HFFc6 (cell line): ENCODE measurements around the gene PRSS21. TPM values are rescaled to one million over a fixed set of nuclear protein-coding genes. Genes with fewer than 3 reads are reported as not detected.

Experiments used
- DNase-seq: peaks from one replicate; pipeline ENCODE4 v3.0.0-alpha.2; 2018
- H3K27ac Mint-ChIP-seq: 2 replicates; pipeline ENCODE4 v1.8.0; 2020; ENCODE audit warnings: mild to moderate bottlenecking, mixed read lengths
- H3K27me3 Mint-ChIP-seq: 2 replicates; pipeline ENCODE4 v1.8.0; 2021; ENCODE audit warnings: mild to moderate bottlenecking, moderate library complexity, mixed read lengths; ENCODE audit not compliant: insufficient read depth
- H3K36me3 Mint-ChIP-seq: 2 replicates; pipeline ENCODE4 v1.8.0; 2021; ENCODE audit warnings: low read depth, mixed read lengths
- H3K4me1 Mint-ChIP-seq: 2 replicates; pipeline ENCODE4 v1.8.0; 2020; ENCODE audit warnings: low read depth, mixed read lengths
- H3K4me3 Mint-ChIP-seq: 2 replicates; pipeline ENCODE4 v1.8.0; 2020; ENCODE audit warnings: mild to moderate bottlenecking, moderate library complexity, mixed read lengths
- H3K9me3 Mint-ChIP-seq: 2 replicates; pipeline ENCODE4 v1.8.0; 2020; ENCODE audit warnings: mild to moderate bottlenecking, mixed read lengths
- total RNA-seq, 6 experiments: library from RNA; stranded (reverse); fragmentation: NEBNext Ultra II Directional; extraction: Animal tissue kit (Norgen Biotek cat#: 25700); gene quantifications; 2 replicates in 1 of 6; 3 replicates in 5 of 6; pipeline ENCODE4 v1.2.3, GENCODE V29; 2021
- TF ChIP-seq, protein P1 (sequence below): fragments of 200-600 bp; sonication (generic); IDR thresholded peaks from 2 replicates; pipeline ENCODE4 v1.5.0; 2021; ENCODE audit warnings: antibody characterized with exemption, mild to moderate bottlenecking

PRSS21 gene
- total RNA-seq, 6 experiments from 2014 or later: not detected

- Mint-ChIP-seq H3K27ac (no peak overlapping the region), H3K4me1 (no peaks in the 10 kb centered on the region), H3K27me3 (peaks cover 40% of the 10 kb centered on the region), H3K36me3 (no peaks in the 10 kb centered on the region), H3K9me3 (no peaks in the 10 kb centered on the region), H3K4me3 (no peak overlapping the region)
- TF ChIP-seq, protein P1, sequence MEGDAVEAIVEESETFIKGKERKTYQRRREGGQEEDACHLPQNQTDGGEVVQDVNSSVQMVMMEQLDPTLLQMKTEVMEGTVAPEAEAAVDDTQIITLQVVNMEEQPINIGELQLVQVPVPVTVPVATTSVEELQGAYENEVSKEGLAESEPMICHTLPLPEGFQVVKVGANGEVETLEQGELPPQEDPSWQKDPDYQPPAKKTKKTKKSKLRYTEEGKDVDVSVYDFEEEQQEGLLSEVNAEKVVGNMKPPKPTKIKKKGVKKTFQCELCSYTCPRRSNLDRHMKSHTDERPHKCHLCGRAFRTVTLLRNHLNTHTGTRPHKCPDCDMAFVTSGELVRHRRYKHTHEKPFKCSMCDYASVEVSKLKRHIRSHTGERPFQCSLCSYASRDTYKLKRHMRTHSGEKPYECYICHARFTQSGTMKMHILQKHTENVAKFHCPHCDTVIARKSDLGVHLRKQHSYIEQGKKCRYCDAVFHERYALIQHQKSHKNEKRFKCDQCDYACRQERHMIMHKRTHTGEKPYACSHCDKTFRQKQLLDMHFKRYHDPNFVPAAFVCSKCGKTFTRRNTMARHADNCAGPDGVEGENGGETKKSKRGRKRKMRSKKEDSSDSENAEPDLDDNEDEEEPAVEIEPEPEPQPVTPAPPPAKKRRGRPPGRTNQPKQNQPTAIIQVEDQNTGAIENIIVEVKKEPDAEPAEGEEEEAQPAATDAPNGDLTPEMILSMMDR: no peak
- DNase-seq: no peak
Observed at GRCh38 chr16:2825906-2826305, 8.9 kb downstream of the PRSS21 start.

DNA sequence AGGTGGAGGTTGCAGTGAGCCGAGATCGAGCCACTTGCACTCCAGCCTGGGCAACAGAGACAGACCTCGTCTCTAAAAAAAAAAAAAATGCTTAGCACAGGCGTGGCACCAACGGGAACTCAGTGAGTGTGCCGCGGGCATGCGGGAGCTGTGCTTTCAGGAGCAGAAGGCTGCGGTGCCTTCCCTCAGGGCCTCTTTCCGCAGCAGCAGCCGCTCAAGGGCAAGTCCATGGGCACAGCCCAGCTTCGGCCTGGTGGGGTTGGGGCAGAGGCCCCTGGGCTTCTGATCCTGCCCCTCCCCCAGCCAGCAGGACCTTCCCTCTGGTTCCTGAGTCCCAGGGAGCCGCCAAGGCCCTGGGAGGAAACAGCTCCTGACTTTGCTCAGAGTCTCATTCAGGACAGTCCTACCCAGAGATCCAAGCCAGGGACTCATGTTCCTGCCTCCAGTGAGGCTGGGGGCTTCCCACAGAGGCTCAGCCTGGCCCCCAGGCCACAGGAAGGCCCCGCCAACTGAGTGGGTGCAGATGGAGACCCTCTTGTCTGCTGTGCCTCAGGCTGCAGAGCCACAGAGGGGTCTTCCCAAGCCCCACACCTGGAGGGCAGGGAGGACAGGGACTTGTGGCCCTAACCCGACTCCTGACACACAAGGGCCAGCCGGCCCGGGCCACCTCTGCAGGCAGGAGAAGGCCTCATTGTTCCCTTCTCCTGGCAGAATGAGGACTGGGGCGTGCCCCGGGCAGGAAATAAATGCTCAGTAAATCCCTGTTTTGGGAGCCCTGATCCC is 9.7 kb downstream of the PRSS21 start:
- H3K27ac Mint-ChIP-seq: no peak overlapping the region
- H3K27me3 Mint-ChIP-seq: peaks cover 41% of the 10 kb centered on the region
- TF ChIP-seq, protein P1: no peak
- H3K9me3 Mint-ChIP-seq: no peaks in the 10 kb centered on the region
- H3K4me3 Mint-ChIP-seq: no peak overlapping the region
- no peaks in the 10 kb centered on the region for H3K4me1 Mint-ChIP-seq
- no peak for DNase-seq
- no peaks in the 10 kb centered on the region for H3K36me3 Mint-ChIP-seq

GRCh38 chr16:2827374-2827791 is 10.3 kb downstream of the PRSS21 start:
- no peaks in the 10 kb centered on the region for H3K9me3 Mint-ChIP-seq
- TF ChIP-seq, protein P1: no peak
- no peaks in the 10 kb centered on the region for H3K36me3 Mint-ChIP-seq
- no peak overlapping the region for H3K4me3 Mint-ChIP-seq
- no peak overlapping the region for H3K27ac Mint-ChIP-seq
- no peaks in the 10 kb centered on the region for H3K4me1 Mint-ChIP-seq
- peaks cover 39% of the 10 kb centered on the region for H3K27me3 Mint-ChIP-seq
- DNase-seq: no peak

GRCh38 chr16:2827831-2828520 is 10.9 kb downstream of the PRSS21 start:
- Mint-ChIP-seq H3K4me1 (no peaks in the 10 kb centered on the region), H3K27ac (no peak overlapping the region), H3K4me3 (no peak overlapping the region), H3K27me3 (peaks cover 38% of the 10 kb centered on the region), H3K9me3 (peaks cover 5% of the 10 kb centered on the region), H3K36me3 (no peaks in the 10 kb centered on the region)
- DNase-seq: no peak
- TF ChIP-seq, protein P1: no peak

- no peak overlapping the region for H3K4me3 Mint-ChIP-seq
- H3K4me1 Mint-ChIP-seq: no peaks in the 10 kb centered on the region
- H3K27ac Mint-ChIP-seq: no peak overlapping the region
- DNase-seq: no peak
- peaks cover 5% of the 10 kb centered on the region for H3K9me3 Mint-ChIP-seq
- TF ChIP-seq, protein P1: no peak
- H3K36me3 Mint-ChIP-seq: no peaks in the 10 kb centered on the region
- peaks cover 38% of the 10 kb centered on the region for H3K27me3 Mint-ChIP-seq
Observed at GRCh38 chr16:2828521-2828840, 11.4 kb downstream of the PRSS21 start.
